Activated T-helper 1 cell treated with anti-CD3 and anti-CD28 coated beads, Interleukin-2, amount 50 U/mL, for 16 hours (primary cell): Measurements from ENCODE around the gene PSMD2.

Experiments used
- DNase-seq, 2 donors: peaks; one replicate each; pipeline ENCODE4 v3.0.0-alpha.2; 2020; ENCODE audit warnings: low read depth in 1 of 2, low spot score in 1 of 2

Gene PSMD2

GRCh38 chr3:184315871-184316661 is 17.0 kb downstream of the PSMD2 start:
- DNase-seq = no peak

- DNase-seq = no peak
Observed at GRCh38 chr3:184316792-184317191, 17.8 kb downstream of the PSMD2 start.

- no peak for DNase-seq
Observed at GRCh38 chr3:184317201-184317600, 18.2 kb downstream of the PSMD2 start.

- DNase-seq = no peak
Observed at GRCh38 chr3:184320104-184320445, 21.0 kb downstream of the PSMD2 start.

GRCh38 chr3:184321666-184322065 is 22.6 kb downstream of the PSMD2 start:
- no peak for DNase-seq

- DNase-seq = no peak
Observed at GRCh38 chr3:184322731-184323487, 23.9 kb downstream of the PSMD2 start.

DNA sequence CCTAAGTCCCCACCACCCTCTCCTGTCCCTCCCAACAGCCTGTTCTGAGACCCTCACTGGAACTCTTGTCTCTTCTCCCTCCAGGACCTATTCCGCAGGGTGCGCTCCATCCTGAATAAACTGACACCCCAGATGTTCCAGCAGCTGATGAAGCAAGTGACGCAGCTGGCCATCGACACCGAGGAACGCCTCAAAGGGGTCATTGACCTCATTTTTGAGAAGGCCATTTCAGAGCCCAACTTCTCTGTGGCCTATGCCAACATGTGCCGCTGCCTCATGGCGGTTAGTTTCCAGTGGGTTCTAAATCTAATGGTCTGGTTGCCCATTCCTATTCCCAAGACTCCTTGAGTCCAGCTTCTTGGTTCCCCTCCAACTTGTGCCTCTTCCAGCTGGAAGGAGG is 24.7 kb downstream of the PSMD2 start:
- DNase-seq = no peak

GRCh38 chr3:184325269-184325668 is 26.2 kb downstream of the PSMD2 start:
- no peak for DNase-seq

DNA sequence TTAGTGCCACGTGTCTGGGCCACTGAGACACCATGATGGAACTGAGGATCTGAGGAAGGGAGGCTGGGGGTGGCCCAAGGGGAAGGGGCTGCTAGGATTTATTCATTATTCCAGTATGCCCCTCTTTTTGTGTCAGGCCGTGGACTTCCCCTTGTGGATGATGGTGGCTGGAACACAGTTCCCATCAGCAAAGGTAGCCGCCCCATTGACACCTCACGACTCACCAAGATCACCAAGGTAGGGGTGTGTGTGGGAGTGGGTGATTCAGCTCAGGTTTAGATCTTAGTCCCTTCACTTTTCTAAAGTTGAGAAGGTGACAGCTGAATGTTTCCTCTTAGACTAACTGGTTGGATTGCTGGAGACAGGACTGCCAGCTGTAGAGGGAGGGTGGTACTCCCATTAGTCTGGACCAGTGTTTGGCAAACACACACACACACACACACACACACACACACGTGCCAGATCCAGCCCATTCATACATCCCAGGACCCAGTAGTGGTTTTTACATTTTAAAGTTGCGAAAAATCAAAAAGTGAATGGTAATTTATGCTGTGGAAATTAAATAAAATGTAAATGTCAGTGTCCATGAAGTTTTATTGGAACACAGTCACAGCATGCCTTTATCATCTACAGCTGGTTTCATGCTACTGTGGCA is 26.8 kb downstream of the PSMD2 start:
- no peak for DNase-seq

DNA sequence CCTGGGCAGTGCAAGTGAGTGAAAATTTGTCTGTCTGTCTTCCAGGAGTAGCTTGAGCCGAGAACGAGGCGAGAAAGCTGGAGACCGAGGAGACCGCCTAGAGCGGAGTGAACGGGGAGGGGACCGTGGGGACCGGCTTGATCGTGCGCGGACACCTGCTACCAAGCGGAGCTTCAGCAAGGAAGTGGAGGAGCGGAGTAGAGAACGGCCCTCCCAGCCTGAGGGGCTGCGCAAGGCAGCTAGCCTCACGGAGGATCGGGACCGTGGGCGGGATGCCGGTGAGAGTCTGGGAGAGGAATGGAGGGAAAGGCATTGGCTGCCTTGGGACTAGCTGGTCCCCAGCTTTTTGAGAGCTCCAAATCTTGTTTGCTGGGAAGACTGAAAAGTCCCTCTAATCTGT is 28.1 kb downstream of the PSMD2 start:
- no peak for DNase-seq

GRCh38 chr3:184328516-184328915 is 29.5 kb downstream of the PSMD2 start:
- no peak for DNase-seq

DNA sequence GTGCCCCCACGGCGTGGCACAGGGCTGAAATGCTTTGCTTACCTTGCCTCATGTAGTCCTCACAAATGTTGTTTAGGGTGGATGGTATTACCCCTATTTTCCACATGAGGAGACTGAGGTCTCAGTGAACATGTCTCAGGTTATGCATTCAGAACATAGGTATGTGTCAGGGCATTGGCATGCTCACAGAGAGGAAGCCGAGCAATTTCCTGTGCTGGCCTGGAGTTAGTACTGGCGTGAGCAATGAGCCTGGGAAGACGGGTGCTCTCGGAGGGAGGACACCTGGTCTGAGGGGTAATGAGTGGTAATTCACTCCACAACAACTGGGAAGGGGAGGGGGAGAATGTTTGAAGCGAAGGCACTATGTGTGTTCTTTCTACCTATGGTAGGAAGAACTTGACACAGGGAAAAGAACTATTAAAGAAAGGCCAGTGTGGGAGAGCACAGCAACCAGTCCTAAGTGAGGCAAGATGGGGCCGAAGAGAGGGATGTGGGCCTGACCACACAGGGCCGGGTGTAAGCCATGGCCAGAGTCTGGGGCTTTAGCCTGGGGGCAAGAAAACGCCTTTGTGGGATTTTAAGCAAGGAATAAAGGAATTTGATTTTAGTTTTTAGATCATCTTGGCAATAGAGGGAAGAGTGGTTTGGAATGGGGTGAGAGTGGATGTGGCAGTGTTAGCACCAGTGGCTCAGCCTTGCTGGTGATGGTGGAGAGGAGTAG is 33.5 kb downstream of the PSMD2 start:
- no peak for DNase-seq

DNA sequence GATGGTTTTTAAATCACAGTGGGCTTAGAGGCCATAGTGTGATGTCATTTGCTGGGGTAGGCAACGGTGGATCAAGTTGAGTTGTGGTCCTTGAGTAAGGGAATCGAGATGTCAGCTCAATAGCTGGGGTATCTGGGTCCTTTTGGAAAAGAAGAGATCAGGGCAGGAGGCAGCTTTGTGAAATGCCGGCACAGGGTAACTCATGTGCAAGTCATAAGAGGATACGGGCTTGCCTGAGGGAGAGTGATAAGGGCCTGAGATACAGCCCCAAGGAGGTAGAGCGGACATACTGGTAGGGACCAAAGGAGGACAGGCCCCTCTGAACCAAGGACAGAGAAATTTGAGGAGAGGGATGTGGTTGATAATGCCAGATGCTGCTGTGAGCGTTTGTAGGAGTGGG is 34.1 kb downstream of the PSMD2 start:
- no peak for DNase-seq

- no peak for DNase-seq
Observed at GRCh38 chr3:184333700-184334099, 34.7 kb downstream of the PSMD2 start.

DNA sequence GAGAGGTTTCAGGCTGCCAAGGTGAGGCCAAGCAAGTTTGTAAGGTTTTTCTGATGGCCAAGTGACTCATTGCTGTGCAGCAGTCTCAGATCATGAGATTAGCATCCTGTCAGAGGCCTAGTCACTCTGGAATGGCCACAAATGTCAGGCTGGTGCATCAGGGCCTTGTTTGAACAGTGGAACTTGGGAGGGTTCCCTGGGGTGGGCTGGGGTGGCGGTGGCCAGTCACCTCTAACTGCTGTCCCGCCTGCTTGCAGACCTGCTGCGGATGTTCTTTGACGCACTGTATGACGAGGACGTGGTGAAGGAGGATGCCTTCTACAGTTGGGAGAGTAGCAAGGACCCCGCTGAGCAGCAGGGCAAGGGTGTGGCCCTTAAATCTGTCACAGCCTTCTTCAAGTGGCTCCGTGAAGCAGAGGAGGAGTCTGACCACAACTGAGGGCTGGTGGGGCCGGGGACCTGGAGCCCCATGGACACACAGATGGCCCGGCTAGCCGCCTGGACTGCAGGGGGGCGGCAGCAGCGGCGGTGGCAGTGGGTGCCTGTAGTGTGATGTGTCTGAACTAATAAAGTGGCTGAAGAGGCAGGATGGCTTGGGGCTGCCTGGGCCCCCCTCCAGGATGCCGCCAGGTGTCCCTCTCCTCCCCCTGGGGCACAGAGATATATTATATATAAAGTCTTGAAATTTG is 35.6 kb downstream of the PSMD2 start:
- DNase-seq = no peak

- no peak for DNase-seq
Observed at GRCh38 chr3:184335291-184335660, 36.2 kb downstream of the PSMD2 start.

- DNase-seq = peak; percentile 70 to 75
Observed at GRCh38 chr3:184335661-184336546, 36.9 kb downstream of the PSMD2 start.

- no peak for DNase-seq
Observed at GRCh38 chr3:184336547-184337398, 37.7 kb downstream of the PSMD2 start.

DNA sequence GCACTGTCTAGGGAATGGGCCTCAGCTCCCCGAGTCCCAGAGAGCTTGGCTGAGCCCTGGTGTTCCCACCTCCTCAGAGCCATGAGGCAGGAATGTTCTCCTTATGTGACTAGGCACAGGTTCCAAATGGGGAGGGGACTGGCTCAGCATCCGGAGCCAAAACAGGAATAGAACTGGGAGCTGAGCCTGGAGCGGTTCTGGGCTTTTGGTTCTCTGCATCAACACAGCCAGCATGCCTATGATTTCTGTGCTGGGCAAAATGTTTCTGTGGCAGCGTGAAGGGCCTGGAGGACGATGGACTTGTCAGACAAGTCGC is 38.3 kb downstream of the PSMD2 start, which contains the start of gene FAM131A:
Gene FAM131A, plus strand, starts transcription at position 202 of the 316 bp plus-strand sequence. Its CDS starts 31 bp downstream, at position 233.
- no peak for DNase-seq
